Measurements from ENCODE around the gene ZBTB37.

DNA sequence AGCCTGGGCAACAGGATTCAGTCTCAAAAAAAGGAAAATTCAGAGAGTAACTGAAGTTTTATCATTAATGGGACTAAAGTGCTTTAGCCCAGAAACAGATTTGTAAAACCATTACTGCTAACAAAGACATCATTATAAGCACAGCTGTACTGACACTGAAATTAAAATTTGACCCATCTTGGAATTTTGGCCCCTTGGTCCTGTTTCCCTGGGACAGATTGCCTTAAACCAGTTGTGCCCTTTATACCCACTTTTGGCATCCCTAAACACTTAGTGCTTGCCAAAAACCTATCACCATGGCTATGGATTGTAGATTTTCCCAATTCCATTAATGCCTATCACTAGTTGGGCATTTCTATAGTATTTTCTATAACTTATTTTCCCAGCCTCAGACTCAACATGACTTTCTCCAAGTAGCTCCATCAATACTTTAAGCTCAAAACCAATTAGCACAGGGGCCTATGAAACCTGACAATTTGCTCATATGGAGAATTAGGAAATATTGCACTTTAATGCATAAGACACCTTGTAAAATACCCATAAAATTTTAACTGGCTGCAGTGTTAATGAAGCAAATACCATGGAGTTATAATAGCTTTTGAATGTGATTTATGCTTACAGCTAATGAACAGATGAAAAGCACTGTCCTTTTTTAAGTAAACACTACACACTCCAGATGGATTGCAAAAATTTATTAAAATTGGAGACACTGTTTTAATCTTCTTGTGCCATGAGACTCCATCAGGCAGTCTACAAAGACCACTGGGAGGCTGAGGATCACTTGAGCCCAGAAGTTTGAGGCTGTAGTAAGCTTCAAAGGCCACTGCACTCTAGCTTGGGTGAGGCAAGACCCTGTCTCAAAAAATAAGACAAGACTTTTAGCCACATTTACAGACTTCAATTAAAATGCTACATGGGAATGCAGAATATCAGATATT, 4.7 kb upstream of the ZBTB37 start:
- TF ChIP-seq POLR2A (IDR thresholded peaks at IDR 0.05; ENCODE audit: extremely low read depth, insufficient read length) (no peak), CTCF (IDR thresholded peaks at IDR 0.05; ENCODE audit: low read depth, low read length) (no peak)

Data from NB4 (cell line).